ENCODE data around the gene ZSCAN21. TPM values are rescaled to one million over a fixed set of nuclear protein-coding genes. Genes with fewer than 3 reads are reported as not detected.

The ZSCAN21 gene
- total and polyA plus RNA-seq, 2 of the 4 experiments (the other 2 are of a cell fraction) = 11.5 to 13.3 TPM

DNA sequence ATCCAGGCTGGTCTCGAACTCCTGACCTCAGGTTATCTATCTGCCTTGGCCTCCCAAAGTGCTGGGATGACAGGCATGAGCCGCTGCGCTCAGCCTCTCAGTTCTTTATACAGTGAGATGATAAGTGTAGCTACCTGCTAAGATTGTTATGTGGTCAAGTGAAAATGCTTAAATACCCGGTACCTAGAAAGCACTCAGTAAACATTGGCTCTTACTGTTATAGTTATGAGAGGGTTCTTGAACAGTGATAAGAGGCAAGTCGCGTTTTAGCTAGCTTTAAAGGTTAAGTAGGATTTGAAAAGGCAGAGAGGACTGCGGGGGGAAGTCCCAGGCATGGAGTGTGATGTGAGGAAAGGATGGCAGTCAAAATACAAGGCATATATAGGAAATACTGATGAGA, 29.7 kb upstream of the ZSCAN21 start:
- Histone ChIP-seq H3K4me3 (ENCODE audit: insufficient read depth, low read depth, low read length) (no peak overlapping the region), H2BK5ac (ENCODE audit: low read depth, low read length, poor library complexity, severe bottlenecking) (no peak overlapping the region), H3K36me3 (ENCODE audit: control insufficient read depth, insufficient read depth, low read length) (peaks cover 28% of the 10 kb centered on the region), H3K18ac (ENCODE audit: low read depth, low read length) (no peak overlapping the region), H3K27me3 (ENCODE audit: control insufficient read depth, insufficient read depth, low read length) (no peaks in the 10 kb centered on the region), H3K9me3 (ENCODE audit: control insufficient read depth, insufficient read depth, low read length) (no peaks in the 10 kb centered on the region), H3K23ac (ENCODE audit: low read depth, low read length) (no peak overlapping the region), H2BK20ac (ENCODE audit: low read depth, low read length) (no peak overlapping the region), H3K14ac (replicated peaks; ENCODE audit: low read depth, low read length) (no peak overlapping the region), H3K9ac (ENCODE audit: low read depth, low read length) (no peak overlapping the region), H2AFZ (replicated peaks; ENCODE audit: low read length, poor library complexity) (no peak overlapping the region), H3K4ac (ENCODE audit: low read depth, low read length) (no peak overlapping the region), H2BK120ac (ENCODE audit: low read depth, low read length) (no peak overlapping the region), H4K20me1 (ENCODE audit: insufficient read depth, low read length) (peaks cover 47% of the 10 kb centered on the region), H3K4me1 (ENCODE audit: control insufficient read depth, insufficient read depth, low read length) (peaks cover 2% of the 10 kb centered on the region; the same call in 1 of the 2 replicates), H3K4me2 (ENCODE audit: low read depth, low read length) (no peak overlapping the region), H2AK9ac (replicated peaks; ENCODE audit: low read depth, low read length, poor library complexity) (no peak overlapping the region), H4K5ac (ENCODE audit: low read depth, low read length) (no peak overlapping the region), H4K8ac (ENCODE audit: low read depth in 2 of 2, low read length in 2 of 2) (no peak overlapping the region), H2AK5ac (ENCODE audit: low read depth, low read length) (no peak overlapping the region), H3K56ac (ENCODE audit: extremely low read depth, insufficient read depth, low read length) (no peak overlapping the region), H2BK15ac (ENCODE audit: low read depth, low read length) (no peak overlapping the region), H4K91ac (ENCODE audit: insufficient read depth, low read depth, low read length) (no peak overlapping the region), H3K79me1 (ENCODE audit: low read depth in 1 of 2, low read length in 2 of 2) (peaks cover 19 to 78% of the 10 kb centered on the region in 2 experiments), H3K9me1 (ENCODE audit: insufficient read depth, low read length) (peaks cover 9% of the 10 kb centered on the region), H3K27ac (ENCODE audit: insufficient read depth, low read length) (no peak overlapping the region)
- dilution Hi-C loops (cut with HindIII; ENCODE audit: low sequenced_read_pairs, unreplicated experiment) = no loop called here
- intact Hi-C loops (cut with micrococcal nuclease) = no loop called here
- BruUV-seq (replicated peaks) = no TSS peak
- in situ Hi-C loops (cut with MboI; ENCODE audit: low sequenced_read_pairs) = no loop called here
- CTCF ChIA-PET = no interaction called here
- no peak for ATAC-seq (ENCODE audit: low read depth)
- 58% methylated on average over 3 of the region's 7 CpGs; no CpG with 5 or more reads in 1 of the 2 experiments for WGBS, 2 experiments (ENCODE audit: extremely low coverage in 2 of 2, insufficient read length in 1 of 2)
- no peak for DNase-seq
- no peak for TF ChIP-seq NFE2L2 (IDR thresholded peaks at IDR 0.05; ENCODE audit: low read depth, low read length)
- TF ChIP-seq, protein P1, sequence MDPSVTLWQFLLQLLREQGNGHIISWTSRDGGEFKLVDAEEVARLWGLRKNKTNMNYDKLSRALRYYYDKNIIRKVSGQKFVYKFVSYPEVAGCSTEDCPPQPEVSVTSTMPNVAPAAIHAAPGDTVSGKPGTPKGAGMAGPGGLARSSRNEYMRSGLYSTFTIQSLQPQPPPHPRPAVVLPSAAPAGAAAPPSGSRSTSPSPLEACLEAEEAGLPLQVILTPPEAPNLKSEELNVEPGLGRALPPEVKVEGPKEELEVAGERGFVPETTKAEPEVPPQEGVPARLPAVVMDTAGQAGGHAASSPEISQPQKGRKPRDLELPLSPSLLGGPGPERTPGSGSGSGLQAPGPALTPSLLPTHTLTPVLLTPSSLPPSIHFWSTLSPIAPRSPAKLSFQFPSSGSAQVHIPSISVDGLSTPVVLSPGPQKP (IDR thresholded peaks at IDR 0.05; ENCODE audit: borderline replicate concordance, low read depth, low read length) = no peak
- POLR2A ChIA-PET (ENCODE audit: unreplicated experiment) = no interaction called here

Data from IMR-90 (cell line).